Measurements from ENCODE around the gene EXOSC10. TPM values are rescaled to one million over a fixed set of nuclear protein-coding genes. Genes with fewer than 3 reads are reported as not detected.
"Not testable (repeated sequence)": the region's sequence is repeated elsewhere in the genome, so short reads cannot be mapped to it uniquely, and the experiment has no call there.

Gene EXOSC10
- total RNA-seq, 1 donor from 2014 or later, result 86.0 TPM

DNA sequence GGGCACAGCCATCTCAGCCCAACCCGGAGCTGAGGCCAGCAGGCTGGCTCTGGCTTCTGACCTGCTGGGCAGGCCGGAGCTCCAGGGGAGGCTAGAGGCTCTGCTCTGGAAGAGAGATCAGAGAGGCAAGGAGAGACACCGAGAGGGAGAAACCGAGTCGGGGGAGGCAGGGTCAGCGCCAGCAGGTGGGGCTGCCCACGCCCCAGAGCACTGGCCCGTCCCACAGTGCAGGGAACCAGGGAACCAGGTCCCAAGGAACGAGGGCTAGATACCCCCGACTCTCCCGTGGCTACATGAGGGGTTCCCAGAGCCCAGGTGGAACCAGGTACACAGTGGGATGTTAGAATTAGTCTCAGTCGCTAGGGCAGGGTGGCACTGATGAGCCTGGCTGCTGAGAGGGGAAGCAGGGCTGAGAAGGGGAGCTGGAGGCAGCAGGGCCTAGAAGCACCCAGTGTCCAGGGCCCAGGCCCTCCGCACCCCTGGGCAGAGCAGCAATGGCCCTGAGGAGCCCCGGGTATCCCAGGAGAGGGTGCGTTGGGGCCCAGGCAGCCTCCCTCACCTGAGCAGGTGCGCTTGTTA, 54.7 kb downstream of the EXOSC10 start:
- intact Hi-C loops (cut with micrococcal nuclease), result no loop called here

GRCh38 chr1:11044086-11044848, 55.4 kb downstream of the EXOSC10 start:
- intact Hi-C loops (cut with micrococcal nuclease), result no loop called here

- intact Hi-C loops (cut with micrococcal nuclease), result no loop called here
These were observed 56.4 kb downstream of the EXOSC10 start for GRCh38 chr1:11042995-11043874.

- intact Hi-C loops (cut with micrococcal nuclease), result no loop called here
These were observed 57.6 kb downstream of the EXOSC10 start for GRCh38 chr1:11042065-11042464.

- intact Hi-C loops (cut with micrococcal nuclease), result no loop called here
These were observed 58.6 kb downstream of the EXOSC10 start for GRCh38 chr1:11041048-11041447.

GRCh38 chr1:11040105-11040429, 59.6 kb downstream of the EXOSC10 start:
- intact Hi-C loops (cut with micrococcal nuclease), result not testable (repeated sequence)

GRCh38 chr1:11039351-11040104, 60.1 kb downstream of the EXOSC10 start:
- intact Hi-C loops (cut with micrococcal nuclease), result no loop called here

DNA sequence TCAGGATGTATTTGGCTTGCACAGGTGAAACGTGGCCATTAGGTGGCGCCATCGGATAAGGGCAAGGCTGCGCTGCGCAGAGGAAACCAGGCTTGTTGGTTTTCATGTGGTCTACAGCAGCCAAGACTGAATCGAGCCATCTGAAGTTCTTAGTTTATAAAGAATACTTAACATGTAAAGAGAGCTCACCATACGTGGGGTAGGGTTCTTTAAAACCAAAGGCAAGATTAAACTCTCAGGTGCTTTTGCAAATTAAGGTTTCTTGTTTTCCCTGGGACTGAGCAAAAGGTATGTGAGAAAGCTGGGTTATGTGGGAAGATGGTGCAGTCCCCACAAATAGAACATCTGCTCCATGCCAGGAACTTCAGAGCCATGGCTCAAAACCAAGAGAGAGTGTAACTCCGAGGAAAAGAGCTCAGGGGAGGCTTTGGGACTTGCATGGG, 61.9 kb downstream of the EXOSC10 start:
- intact Hi-C loops (cut with micrococcal nuclease), result loop anchor here (1.0 kb wide), 4 partner anchors 23 to 608 kb away; partner anchors contain the start of gene SRM

DNA sequence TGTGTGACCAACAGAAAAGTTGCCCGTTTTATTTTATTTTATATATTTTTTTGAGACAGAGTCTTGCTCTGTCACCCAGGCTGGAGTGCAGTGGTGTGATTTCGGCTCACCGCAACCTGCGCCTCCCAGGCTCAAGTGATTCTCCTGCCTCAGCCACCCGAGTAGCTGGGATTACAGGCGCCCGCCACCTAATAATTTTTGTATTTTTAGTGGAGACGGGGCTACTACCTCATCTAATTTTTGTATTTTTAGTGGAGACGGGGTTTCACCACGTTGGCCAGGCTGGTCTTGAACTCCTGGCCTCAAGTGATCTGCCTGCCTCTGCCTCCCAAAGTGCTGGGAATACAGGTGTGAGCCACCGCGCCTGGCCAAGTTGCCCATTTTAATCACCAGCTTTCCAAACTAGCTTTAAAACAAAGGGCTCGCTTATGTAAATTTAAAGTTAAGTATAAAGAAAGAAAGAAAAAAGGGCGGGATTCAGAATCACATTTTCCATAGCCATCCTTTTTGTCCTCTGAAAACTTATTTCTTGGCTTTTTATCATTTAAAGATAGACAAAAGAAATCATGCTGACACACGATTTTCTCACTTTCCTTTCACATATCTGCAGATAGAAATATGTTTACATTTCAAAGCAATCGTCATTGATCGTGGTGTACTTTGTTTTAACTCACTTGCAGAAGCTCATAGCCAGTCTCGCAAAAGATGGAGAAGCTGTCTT, 62.5 kb downstream of the EXOSC10 start:
- intact Hi-C loops (cut with micrococcal nuclease), result loop anchor here (1.0 kb wide), 3 partner anchors 23 to 605 kb away; partner anchors contain the start of gene SRM

DNA sequence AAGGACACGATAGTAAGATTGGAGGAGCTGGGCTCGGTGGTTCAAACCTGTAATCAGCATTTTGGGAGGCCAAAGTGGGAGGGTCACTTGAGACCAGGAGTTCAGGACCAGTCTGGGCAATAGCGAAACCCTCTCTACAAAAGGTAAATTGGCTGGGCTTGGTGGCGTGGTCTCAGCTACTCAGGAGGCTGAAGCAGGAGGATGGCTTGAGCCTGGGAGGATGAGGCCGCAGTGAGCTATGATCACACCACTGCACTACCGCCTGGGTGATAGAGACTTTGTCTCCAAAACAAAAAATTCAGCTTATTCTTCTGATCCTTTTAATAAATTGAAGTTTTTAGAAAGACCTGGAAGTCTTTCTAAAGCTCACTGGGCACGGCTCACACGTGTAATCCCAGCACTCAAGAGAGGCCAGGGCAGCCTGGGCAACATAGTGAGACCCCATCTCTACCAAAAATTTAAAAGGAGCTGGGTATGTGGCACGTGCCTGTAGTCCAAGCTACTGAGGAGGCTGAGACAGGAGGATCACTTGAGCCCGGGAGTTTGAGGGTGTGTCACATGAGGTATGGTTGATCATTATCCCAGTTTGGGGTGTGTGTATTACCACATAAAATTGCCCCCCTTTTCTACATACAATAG, 67.9 kb downstream of the EXOSC10 start:
- intact Hi-C loops (cut with micrococcal nuclease), result no loop called here

- intact Hi-C loops (cut with micrococcal nuclease), result no loop called here
These were observed 68.8 kb downstream of the EXOSC10 start for GRCh38 chr1:11030865-11031264.

GRCh38 chr1:11028018-11028417, 71.7 kb downstream of the EXOSC10 start:
- intact Hi-C loops (cut with micrococcal nuclease), result no loop called here

GRCh38 chr1:11027316-11027715, 72.4 kb downstream of the EXOSC10 start:
- intact Hi-C loops (cut with micrococcal nuclease), result no loop called here

GRCh38 chr1:11026903-11027302, 72.8 kb downstream of the EXOSC10 start:
- intact Hi-C loops (cut with micrococcal nuclease), result no loop called here

GRCh38 chr1:11026052-11026451, 73.6 kb downstream of the EXOSC10 start:
- intact Hi-C loops (cut with micrococcal nuclease), result no loop called here

GRCh38 chr1:11025618-11026017, 74.1 kb downstream of the EXOSC10 start:
- intact Hi-C loops (cut with micrococcal nuclease), result no loop called here

DNA sequence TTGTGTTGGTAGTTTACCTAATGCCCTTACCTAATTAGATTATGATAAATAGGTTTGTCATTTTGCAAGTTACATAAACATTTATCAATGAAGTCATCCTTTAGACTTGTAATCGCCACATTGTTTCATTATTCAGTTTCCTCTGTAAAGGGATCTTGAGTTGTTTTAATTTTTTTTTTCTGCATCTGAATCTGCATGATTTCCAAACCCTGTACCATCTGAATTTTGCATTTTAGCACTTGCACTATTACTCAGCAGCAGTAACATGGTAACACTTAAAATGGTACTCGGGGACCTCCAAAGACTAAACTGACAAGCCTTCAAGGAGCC, 74.8 kb downstream of the EXOSC10 start:
- intact Hi-C loops (cut with micrococcal nuclease), result no loop called here

DNA sequence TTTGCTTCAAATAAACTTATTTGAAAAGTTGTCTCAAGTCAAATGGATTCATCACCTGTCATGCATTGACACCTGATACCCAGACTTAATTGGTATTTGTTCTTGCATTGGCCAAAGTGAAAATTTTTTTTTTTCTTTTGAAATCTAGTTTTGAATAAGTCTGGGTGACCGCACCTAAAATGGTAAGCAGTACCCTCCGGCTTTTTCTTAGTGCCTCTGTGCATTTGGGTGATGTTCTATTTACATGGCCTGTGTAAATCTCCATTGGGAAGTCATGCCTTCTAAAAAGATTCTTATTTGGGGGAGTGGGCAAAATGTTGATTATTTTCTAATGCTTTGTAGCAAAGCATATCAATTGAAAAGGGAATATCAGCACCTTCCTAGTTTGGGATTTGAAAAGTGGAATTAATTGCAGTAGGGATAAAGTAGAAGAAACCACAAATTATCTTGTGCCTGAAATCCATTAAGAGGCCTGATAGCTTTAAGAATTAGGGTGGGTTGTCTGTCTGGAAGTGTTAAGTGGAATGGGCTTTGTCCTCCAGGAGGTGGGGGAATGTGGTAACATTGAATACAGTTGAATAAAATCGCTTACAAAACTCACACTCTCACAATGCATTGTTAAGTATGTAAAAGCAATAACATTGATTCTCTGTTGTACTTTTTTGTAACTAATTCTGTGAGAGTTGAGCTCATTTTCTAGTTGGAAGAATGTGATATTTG, 75.4 kb downstream of the EXOSC10 start:
- intact Hi-C loops (cut with micrococcal nuclease), result no loop called here

- intact Hi-C loops (cut with micrococcal nuclease), result no loop called here
These were observed 76.5 kb downstream of the EXOSC10 start for GRCh38 chr1:11023201-11023600.

DNA sequence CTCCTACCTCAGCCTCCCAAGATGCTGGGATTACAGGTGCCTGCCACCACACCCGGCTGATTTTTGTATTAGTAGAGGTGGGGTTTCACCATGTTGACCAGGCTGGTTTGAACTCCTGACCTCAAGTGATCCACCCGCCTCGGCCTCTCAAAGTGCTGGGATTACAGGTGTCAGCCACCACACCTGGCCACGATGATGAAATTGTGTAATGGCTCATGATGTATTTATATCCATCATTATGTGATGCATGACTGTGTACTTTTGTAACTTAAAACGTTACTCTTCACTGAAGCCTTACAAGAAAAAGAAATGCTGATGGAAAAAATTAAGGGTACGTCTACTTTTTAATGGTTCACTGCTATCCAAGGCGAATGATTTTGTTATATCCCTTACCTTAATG, 79.7 kb downstream of the EXOSC10 start:
- intact Hi-C loops (cut with micrococcal nuclease), result no loop called here

All from T-helper 2 cell treated with Interferon-gamma antibody and Interleukin-4, amounts not matched to agents 100 ng/mL and 5 ng/mL, for 36 hours (primary cell).